H1 (cell line): ENCODE results near the gene CYP2W1. TPM values are rescaled to one million over a fixed set of nuclear protein-coding genes. Genes with fewer than 3 reads are reported as not detected.

Experiments used
- CTCF ChIA-PET: fragments of 300-600 bp; sonication (Branson Sonifier 250); formaldehyde crosslinking; loops from one replicate; lab custom pipeline; 2021; ENCODE audit not compliant: partially characterized antibody; lab: Charles Lee
- POLR2A ChIA-PET: fragments of 300-600 bp; sonication (Branson Sonifier 250); formaldehyde crosslinking; loops from one replicate; lab custom pipeline; 2021; ENCODE audit warnings: inconsistent platforms; ENCODE audit not compliant: partially characterized antibody; lab: Charles Lee
- DNase-seq, 2 experiments: peaks; one replicate each; pipeline versions ENCODE4 v3.0.0 to v3.0.0-alpha.2; 2010 to 2022; ENCODE audit warnings: low spot score in 2 of 2, low read depth in 1 of 2, mixed read lengths in 1 of 2
- FAIRE-seq: peaks from 2 replicates; lab custom pipeline; 2011; peaks lifted over from hg19 to GRCh38; lab: Jason Lieb, UNC
- H2AFZ ChIP-seq: 2 replicates; pipeline ENCODE4 v1.8.1; 2012; ENCODE audit warnings: low read length, inconsistent platforms
- H2AK5ac ChIP-seq: 2 replicates; pipeline ENCODE4 v1.6.1; 2013; ENCODE audit warnings: low read depth, low read length
- H2BK120ac ChIP-seq: replicated peaks from 2 replicates; pipeline ENCODE3; 2013; ENCODE audit warnings: low read depth, low read length, inconsistent platforms
- H2BK12ac ChIP-seq: 2 replicates; pipeline ENCODE4 v1.6.1; 2013; ENCODE audit warnings: low read depth, low read length
- H2BK15ac ChIP-seq: 2 replicates; pipeline ENCODE4 v1.6.1; 2013; ENCODE audit warnings: low read length
- H2BK20ac ChIP-seq: 2 replicates; pipeline ENCODE4 v1.6.1; 2013; ENCODE audit warnings: low read length
- H2BK5ac ChIP-seq: 2 replicates; pipeline ENCODE4 v1.6.1; 2013; ENCODE audit warnings: low read depth, low read length
- H3K14ac ChIP-seq: 2 replicates; pipeline ENCODE4 v1.6.1; 2013; ENCODE audit warnings: inconsistent platforms; ENCODE audit not compliant: insufficient read length
- H3K18ac ChIP-seq: 2 replicates; pipeline ENCODE4 v1.6.1; 2013; ENCODE audit warnings: low read length; ENCODE audit errors: extremely low read depth
- H3K23ac ChIP-seq: 2 replicates; pipeline ENCODE4 v1.6.1; 2013; ENCODE audit warnings: inconsistent platforms; ENCODE audit not compliant: insufficient read length
- H3K23me2 ChIP-seq: 2 replicates; pipeline ENCODE4 v1.6.1; 2013; ENCODE audit warnings: low read depth, low read length
- H3K27ac ChIP-seq: 2 replicates; pipeline ENCODE4 v1.6.1; 2011; ENCODE audit warnings: low read depth, low read length, inconsistent platforms
- H3K27me3 ChIP-seq, 4 experiments: replicated peaks in 1 of 4; 1 replicate in 1 of 4; 2 replicates in 3 of 4; pipeline versions ENCODE4 v1.6.1 to v1.8.1; 2011 to 2013; ENCODE audit warnings: low read length in 3 of 4, mild to moderate bottlenecking in 3 of 4, inconsistent platforms in 2 of 4, mixed read lengths in 2 of 4, moderate library complexity in 1 of 4; ENCODE audit not compliant: control insufficient read depth in 3 of 4, insufficient read depth in 3 of 4; ENCODE audit errors: extremely low read depth in 1 of 4
- H3K36me3 ChIP-seq, 4 experiments: 2 replicates each; pipeline versions ENCODE4 v1.6.1 to v1.8.1; 2011 to 2013; ENCODE audit warnings: mild to moderate bottlenecking in 4 of 4, low read length in 3 of 4, moderate library complexity in 2 of 4, control low read depth in 1 of 4, inconsistent platforms in 1 of 4; ENCODE audit not compliant: insufficient read depth in 4 of 4, control insufficient read depth in 2 of 4
- H3K4ac ChIP-seq: replicated peaks from 2 replicates; pipeline ENCODE3; 2013; ENCODE audit warnings: low read length, low read depth, mixed read lengths, inconsistent platforms; ENCODE audit not compliant: insufficient read length
- H3K4me1 ChIP-seq, 4 experiments: replicated peaks in 1 of 4; 1 replicate in 1 of 4; 2 replicates in 3 of 4; pipeline versions ENCODE4 v1.6.1 to v1.8.1; 2011 to 2013; ENCODE audit warnings: low read length in 3 of 4, inconsistent platforms in 2 of 4, mixed read lengths in 1 of 4; ENCODE audit not compliant: insufficient read depth in 4 of 4, control insufficient read depth in 3 of 4
- H3K4me2 ChIP-seq, 2 experiments: 2 replicates each; pipeline versions ENCODE4 v1.6.1 to v1.8.1; 2011 to 2013; ENCODE audit warnings: low read depth in 2 of 2, low read length in 2 of 2, control low read depth in 1 of 2, inconsistent platforms in 1 of 2, mild to moderate bottlenecking in 1 of 2; ENCODE audit not compliant: insufficient read depth in 1 of 2
- H3K4me3 ChIP-seq, 4 experiments: fragments of 200-600, 300-600 bp in 1 of 4; sonication (generic), shearing (Covaris generic), sonication (Bioruptor Twin) in 1 of 4; 2 replicates each; pipeline versions ENCODE4 v1.5.1 to v1.8.1; 2011 to 2016; ENCODE audit warnings: low read length in 4 of 4, low read depth in 3 of 4, control low read depth in 2 of 4, inconsistent platforms in 2 of 4, mild to moderate bottlenecking in 2 of 4, mixed read lengths in 1 of 4, moderate library complexity in 1 of 4; ENCODE audit not compliant: insufficient read depth in 2 of 4; ENCODE audit errors: extremely low read depth in 1 of 4
- H3K56ac ChIP-seq: replicated peaks from 2 replicates; pipeline ENCODE3; 2013; ENCODE audit warnings: low read depth, mild to moderate bottlenecking, mixed read lengths, low read length, inconsistent platforms; ENCODE audit not compliant: insufficient read length
- H3K79me1 ChIP-seq: 2 replicates; pipeline ENCODE4 v1.6.1; 2013; ENCODE audit warnings: low read depth, low read length, control low read depth
- H3K79me2 ChIP-seq, 2 experiments: 2 replicates each; pipeline versions ENCODE4 v1.6.1 to v1.8.1; 2012 to 2013; ENCODE audit warnings: low read length in 2 of 2, mild to moderate bottlenecking in 2 of 2, inconsistent platforms in 1 of 2; ENCODE audit not compliant: insufficient read depth in 2 of 2, control insufficient read depth in 1 of 2
- H3K9ac ChIP-seq, 4 experiments: replicated peaks in 1 of 4; 1 replicate in 1 of 4; 2 replicates in 3 of 4; pipeline versions ENCODE4 v1.6.1 to v1.8.1; 2011 to 2013; ENCODE audit warnings: low read depth in 3 of 4, low read length in 3 of 4, control low read depth in 2 of 4, mild to moderate bottlenecking in 2 of 4, moderate library complexity in 2 of 4, inconsistent platforms in 1 of 4; ENCODE audit errors: extremely low read depth in 1 of 4
- H3K9me3 ChIP-seq, 2 experiments: 2 replicates each; pipeline versions ENCODE4 v1.6.1 to v1.8.1; 2012 to 2013; ENCODE audit warnings: mild to moderate bottlenecking in 2 of 2, moderate library complexity in 2 of 2, control low read depth in 1 of 2, inconsistent platforms in 1 of 2, low read depth in 1 of 2, low read length in 1 of 2, mixed read lengths in 1 of 2; ENCODE audit not compliant: insufficient read depth in 2 of 2
- H4K20me1 ChIP-seq, 2 experiments: replicated peaks in 1 of 2; 2 replicates each; pipeline versions ENCODE3 to v1.8.1; 2011 to 2013; ENCODE audit warnings: inconsistent platforms in 2 of 2, low read length in 2 of 2, mild to moderate bottlenecking in 1 of 2; ENCODE audit not compliant: insufficient read depth in 2 of 2, control insufficient read depth in 1 of 2
- H4K5ac ChIP-seq: 2 replicates; pipeline ENCODE4 v1.6.1; 2013; ENCODE audit warnings: low read length, low read depth, mixed read lengths, inconsistent platforms; ENCODE audit not compliant: insufficient read length
- H4K8ac ChIP-seq: 2 replicates; pipeline ENCODE4 v1.8.0; 2013; ENCODE audit warnings: mild to moderate bottlenecking, moderate library complexity, low read length, inconsistent platforms; ENCODE audit not compliant: insufficient read depth; ENCODE audit errors: extremely low read depth
- H4K91ac ChIP-seq: replicated peaks from 2 replicates; pipeline ENCODE3; 2013; ENCODE audit warnings: low read length, mixed read lengths, inconsistent platforms; ENCODE audit not compliant: insufficient read length
- CTBP2 ChIP-seq: IDR thresholded peaks from 2 replicates; pipeline ENCODE4 v1.7.0; 2011; ENCODE audit warnings: borderline replicate concordance, mild to moderate bottlenecking, moderate library complexity, mixed read lengths, low read length; ENCODE audit not compliant: insufficient read depth, insufficient read length
- WGBS, 2 experiments: shearing (Covaris generic) in 1 of 2; methylation state at CpG; one replicate each; pipeline versions ENCODE4 v1.1.6 to v1.1.7; 2013 to 2015; ENCODE audit warnings: low lambda C conversion rate in 2 of 2, mixed read lengths in 2 of 2, inconsistent platforms in 1 of 2, low coverage in 1 of 2, missing lambda C conversion rate in 1 of 2; ENCODE audit not compliant: insufficient replicate concordance in 2 of 2, insufficient coverage in 1 of 2, insufficient read length in 1 of 2; ENCODE audit errors: extremely low coverage in 1 of 2, missing lambda C conversion rate in 1 of 2; 5-methylcytosine and 5-hydroxymethylcytosine counted together
- polyA plus RNA-seq, 7 experiments: library from polyadenylated mRNA; depleted of rRNA in 3 of 7; stranded (reverse) in 5 of 7; unstranded in 2 of 7; fragments of >200 nt in 5 of 7; fragments of 200-250 nt in 2 of 7; gene quantifications; 1 replicate in 5 of 7; 2 replicates in 1 of 7; 4 replicates in 1 of 7; pipeline versions ENCODE4 v1.2.1 to v1.2.3, GENCODE V29; 2011 to 2013; ENCODE audit warnings: missing spikeins in 2 of 7, mixed read lengths in 2 of 7
- total RNA-seq: library from RNA; stranded (reverse); fragmentation: NEBNext Ultra II Directional; extraction: Animal tissue kit (Norgen Biotek cat#: 25700); gene quantifications from 2 replicates; pipeline ENCODE4 v1.2.1, GENCODE V29; 2021

The CYP2W1 gene
- total and polyA plus RNA-seq, 2 of the 8 experiments (the other 6 are each of a cell fraction or from before 2014, with no cell fraction given) = not detected

DNA sequence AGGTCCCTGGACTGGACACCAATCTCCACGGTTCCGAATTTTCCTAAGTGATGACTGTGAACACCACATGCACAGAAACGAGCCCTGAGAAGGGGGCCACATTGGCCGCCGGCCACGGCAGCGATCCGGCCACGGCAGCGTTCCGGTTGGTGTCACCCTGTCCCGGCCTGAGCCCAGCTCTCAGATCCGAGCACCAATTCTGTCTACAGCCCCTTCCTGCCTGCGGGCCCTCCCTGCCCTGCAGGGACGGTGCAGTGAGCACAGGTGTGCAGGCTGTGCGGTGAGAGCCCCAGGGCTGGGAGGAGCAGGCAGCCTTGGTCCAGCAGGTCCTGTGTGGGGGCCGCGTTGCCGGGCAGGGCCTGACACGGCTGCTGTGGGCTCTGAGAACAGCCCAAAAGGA lies 31.7 kb downstream of the CYP2W1 start:
- H3K56ac ChIP-seq = no peak overlapping the region
- H3K4ac ChIP-seq = no peak overlapping the region
- no peak overlapping the region for H2BK12ac ChIP-seq
- no peak overlapping the region for H3K27ac ChIP-seq
- H3K4me3 ChIP-seq = no peak overlapping the region
- no peak for DNase-seq
- peaks cover 3 to 9% of the 10 kb centered on the region in 2 experiments for H4K20me1 ChIP-seq
- H2BK120ac ChIP-seq = no peak overlapping the region
- H3K23me2 ChIP-seq = peaks cover 8% of the 10 kb centered on the region; the same call in 1 of the 2 replicates
- H2AK5ac ChIP-seq = no peak overlapping the region
- no peak overlapping the region for H3K14ac ChIP-seq
- no peak for FAIRE-seq
- peak overlapping the region; percentile 3; the same call in 1 of the 2 replicates for H4K8ac ChIP-seq
- H4K91ac ChIP-seq = no peak overlapping the region
- H3K4me1 ChIP-seq = no peaks in the 10 kb centered on the region
- no peak for TF ChIP-seq CTBP2
- TF ChIP-seq, all 59 proteins: peak for 0
- no peak overlapping the region for H2BK15ac ChIP-seq
- H3K9me3 ChIP-seq = peaks cover 0 to 8% of the 10 kb centered on the region in 2 experiments; a peak in 1 of 4 replicates
- H2BK20ac ChIP-seq = no peak overlapping the region
- H3K23ac ChIP-seq = no peak overlapping the region
- POLR2A ChIA-PET = interaction anchor here (0.8 kb wide), 1 partner anchor 8 kb away, joined by 3 read pairs; no protein-coding TSS in a partner anchor
- no peak overlapping the region for H2AFZ ChIP-seq
- H3K27me3 ChIP-seq = no peaks in the 10 kb centered on the region
- H3K4me2 ChIP-seq = no peak overlapping the region
- CTCF ChIA-PET = interaction anchor here (1.7 to 1.9 kb wide), 2 partner anchors 10 to 21 kb away, joined by 3 to 10 read pairs; no protein-coding TSS in a partner anchor
- H3K79me1 ChIP-seq = peaks cover 6% of the 10 kb centered on the region
- H3K36me3 ChIP-seq = peaks cover 0 to under 1% (median 0%) of the 10 kb centered on the region in 4 experiments; a peak in 1 of 8 replicates
- 91% methylated on average over 18 of the region's 20 CpGs; no CpG with 5 or more reads in 1 of the 2 experiments for WGBS, 2 experiments
- no peak overlapping the region for H2BK5ac ChIP-seq
- H3K9ac ChIP-seq = no peak overlapping the region
- peaks cover 0 to 3% of the 10 kb centered on the region in 2 experiments; a peak in 1 of 4 replicates for H3K79me2 ChIP-seq
- H3K18ac ChIP-seq = no peak overlapping the region
- H4K5ac ChIP-seq = no peak overlapping the region
